ENCODE results near the gene DNAH1.
"Not testable (repeated sequence)": the region's sequence is repeated elsewhere in the genome, so short reads cannot be mapped to it uniquely, and the experiment has no call there.

Gene DNAH1

GRCh38 chr3:52330194-52330805 lies 14.2 kb downstream of the DNAH1 start:
- Histone ChIP-seq H3K56ac (ENCODE audit: low read length) (no peak overlapping the region), H3K36me3 (ENCODE audit: control insufficient read depth, insufficient read depth, low read length) (no peaks in the 10 kb centered on the region), H2BK5ac (ENCODE audit: low read length) (no peak overlapping the region), H3K4me3 (ENCODE audit: low read length) (no peak overlapping the region), H3K4me1 (ENCODE audit: control insufficient read depth, low read depth, low read length) (no peaks in the 10 kb centered on the region), H3K4me2 (ENCODE audit: low read length) (no peak overlapping the region), H2BK120ac (ENCODE audit: low read depth, low read length) (no peak overlapping the region), H3K23ac (ENCODE audit: low read length) (no peak overlapping the region), H3K27me3 (ENCODE audit: insufficient read depth, low read length, poor library complexity) (no peaks in the 10 kb centered on the region), H4K8ac (ENCODE audit: low read depth, low read length) (no peak overlapping the region), H3K27ac (ENCODE audit: low read depth, low read length) (no peak overlapping the region), H3K9ac (ENCODE audit: low read length) (no peak overlapping the region), H3K18ac (ENCODE audit: low read length) (no peak overlapping the region), H3K4ac (ENCODE audit: low read depth, low read length) (no peak overlapping the region), H3K79me2 (ENCODE audit: control insufficient read depth, insufficient read depth, low read length) (no peaks in the 10 kb centered on the region), H2BK15ac (replicated peaks; ENCODE audit: low read depth) (no peak overlapping the region), H3K79me1 (ENCODE audit: low read length) (no peaks in the 10 kb centered on the region), H2AK5ac (ENCODE audit: low read length) (no peak overlapping the region), H4K5ac (ENCODE audit: low read length) (no peak overlapping the region)
- DNase-seq, result no peak
- no CpG with 5 or more reads among the region's 9 CpGs for WGBS (ENCODE audit: extremely low coverage, insufficient coverage, low lambda C conversion rate)

DNA sequence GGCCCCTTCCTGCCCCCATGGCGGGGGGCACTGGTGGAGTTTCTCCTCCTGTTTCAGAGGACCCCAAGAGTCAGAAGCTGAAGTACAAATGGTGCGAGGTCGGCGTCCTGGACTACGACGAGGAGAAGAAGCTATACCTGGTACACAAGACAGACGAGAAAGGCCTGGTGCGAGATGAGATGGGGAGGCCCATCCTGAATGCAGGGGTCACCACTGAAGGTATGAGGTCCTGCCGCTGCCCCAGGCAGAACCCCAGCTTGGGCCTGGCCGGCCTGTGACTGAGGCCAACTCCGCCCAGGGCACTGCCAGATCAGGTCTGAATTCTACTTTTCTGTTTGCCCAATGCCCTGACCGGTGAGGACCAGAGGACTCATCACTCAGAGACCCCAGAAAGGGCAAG lies 15.0 kb downstream of the DNAH1 start:
- Histone ChIP-seq H3K36me3 (ENCODE audit: control insufficient read depth, insufficient read depth, low read length) (no peaks in the 10 kb centered on the region), H3K27me3 (ENCODE audit: insufficient read depth, low read length, poor library complexity) (no peaks in the 10 kb centered on the region), H4K5ac (ENCODE audit: low read length) (no peak overlapping the region), H2AK5ac (ENCODE audit: low read length) (no peak overlapping the region), H3K56ac (ENCODE audit: low read length) (no peak overlapping the region), H3K18ac (ENCODE audit: low read length) (no peak overlapping the region), H3K4me1 (ENCODE audit: control insufficient read depth, low read depth, low read length) (no peaks in the 10 kb centered on the region), H2BK15ac (replicated peaks; ENCODE audit: low read depth) (no peak overlapping the region), H3K4ac (ENCODE audit: low read depth, low read length) (no peak overlapping the region), H3K79me1 (ENCODE audit: low read length) (no peaks in the 10 kb centered on the region), H2BK5ac (ENCODE audit: low read length) (no peak overlapping the region), H3K4me3 (ENCODE audit: low read length) (no peak overlapping the region), H4K8ac (ENCODE audit: low read depth, low read length) (no peak overlapping the region), H3K27ac (ENCODE audit: low read depth, low read length) (no peak overlapping the region), H2BK120ac (ENCODE audit: low read depth, low read length) (no peak overlapping the region), H3K4me2 (ENCODE audit: low read length) (no peak overlapping the region), H3K9ac (ENCODE audit: low read length) (no peak overlapping the region), H3K79me2 (ENCODE audit: control insufficient read depth, insufficient read depth, low read length) (no peaks in the 10 kb centered on the region), H3K23ac (ENCODE audit: low read length) (no peak overlapping the region)
- no CpG with 5 or more reads among the region's 12 CpGs for WGBS (ENCODE audit: extremely low coverage, insufficient coverage, low lambda C conversion rate)
- DNase-seq, result no peak

GRCh38 chr3:52331906-52332305 lies 15.8 kb downstream of the DNAH1 start:
- no peak overlapping the region for H3K9ac ChIP-seq (ENCODE audit: low read length)

GRCh38 chr3:52333869-52334557 lies 17.9 kb downstream of the DNAH1 start:
- Histone ChIP-seq H3K9ac (ENCODE audit: low read length) (no peak overlapping the region), H2BK5ac (ENCODE audit: low read length) (no peak overlapping the region), H3K18ac (ENCODE audit: low read length) (no peak overlapping the region), H3K4ac (ENCODE audit: low read depth, low read length) (no peak overlapping the region), H2AK5ac (ENCODE audit: low read length) (no peak overlapping the region), H3K56ac (ENCODE audit: low read length) (no peak overlapping the region), H3K4me1 (ENCODE audit: control insufficient read depth, low read depth, low read length) (no peaks in the 10 kb centered on the region), H4K5ac (ENCODE audit: low read length) (no peak overlapping the region), H3K79me2 (ENCODE audit: control insufficient read depth, insufficient read depth, low read length) (no peaks in the 10 kb centered on the region), H3K36me3 (ENCODE audit: control insufficient read depth, insufficient read depth, low read length) (no peaks in the 10 kb centered on the region), H3K4me3 (ENCODE audit: low read length) (no peak overlapping the region), H3K79me1 (ENCODE audit: low read length) (no peaks in the 10 kb centered on the region), H4K8ac (ENCODE audit: low read depth, low read length) (no peak overlapping the region), H2BK120ac (ENCODE audit: low read depth, low read length) (no peak overlapping the region), H3K4me2 (ENCODE audit: low read length) (no peak overlapping the region), H3K23ac (ENCODE audit: low read length) (no peak overlapping the region), H2BK15ac (replicated peaks; ENCODE audit: low read depth) (no peak overlapping the region), H3K27me3 (ENCODE audit: insufficient read depth, low read length, poor library complexity) (no peaks in the 10 kb centered on the region), H3K27ac (ENCODE audit: low read depth, low read length) (no peak overlapping the region)
- DNase-seq, result no peak
- WGBS (ENCODE audit: extremely low coverage, insufficient coverage, low lambda C conversion rate), result no CpG with 5 or more reads among the region's 4 CpGs

More at GRCh38 chr3:52331906-52332305, 15.8 kb downstream of the DNAH1 start:
- H4K8ac ChIP-seq (ENCODE audit: low read depth, low read length), result no peak overlapping the region
- WGBS (ENCODE audit: extremely low coverage, insufficient coverage, low lambda C conversion rate), result no CpG with 5 or more reads among the region's 15 CpGs
- H3K79me2 ChIP-seq (ENCODE audit: control insufficient read depth, insufficient read depth, low read length), result no peaks in the 10 kb centered on the region
- no peaks in the 10 kb centered on the region for H3K36me3 ChIP-seq (ENCODE audit: control insufficient read depth, insufficient read depth, low read length)
- H2AK5ac ChIP-seq (ENCODE audit: low read length), result no peak overlapping the region
- H3K79me1 ChIP-seq (ENCODE audit: low read length), result no peaks in the 10 kb centered on the region
- H3K56ac ChIP-seq (ENCODE audit: low read length), result no peak overlapping the region
- H3K4ac ChIP-seq (ENCODE audit: low read depth, low read length), result no peak overlapping the region
- H3K27me3 ChIP-seq (ENCODE audit: insufficient read depth, low read length, poor library complexity), result no peaks in the 10 kb centered on the region
- no peak overlapping the region for H4K5ac ChIP-seq (ENCODE audit: low read length)
- DNase-seq, result no peak
- H2BK15ac ChIP-seq (replicated peaks; ENCODE audit: low read depth), result no peak overlapping the region
- H2BK120ac ChIP-seq (ENCODE audit: low read depth, low read length), result no peak overlapping the region
- H3K27ac ChIP-seq (ENCODE audit: low read depth, low read length), result no peak overlapping the region
- no peak overlapping the region for H2BK5ac ChIP-seq (ENCODE audit: low read length)
- no peak overlapping the region for H3K4me2 ChIP-seq (ENCODE audit: low read length)
- H3K4me1 ChIP-seq (ENCODE audit: control insufficient read depth, low read depth, low read length), result no peaks in the 10 kb centered on the region
- H3K23ac ChIP-seq (ENCODE audit: low read length), result no peak overlapping the region
- no peak overlapping the region for H3K4me3 ChIP-seq (ENCODE audit: low read length)
- no peak overlapping the region for H3K18ac ChIP-seq (ENCODE audit: low read length)

GRCh38 chr3:52338131-52338530 lies 22.0 kb downstream of the DNAH1 start:
- H3K36me3 ChIP-seq (ENCODE audit: control insufficient read depth, insufficient read depth, low read length); H3K27ac ChIP-seq (ENCODE audit: low read depth, low read length); H3K23ac ChIP-seq (ENCODE audit: low read length); H4K5ac ChIP-seq (ENCODE audit: low read length); H3K56ac ChIP-seq (ENCODE audit: low read length); H3K4me3 ChIP-seq (ENCODE audit: low read length); DNase-seq; H3K4ac ChIP-seq (ENCODE audit: low read depth, low read length); H4K8ac ChIP-seq (ENCODE audit: low read depth, low read length); H2BK5ac ChIP-seq (ENCODE audit: low read length); H2BK15ac ChIP-seq (replicated peaks; ENCODE audit: low read depth); H3K79me1 ChIP-seq (ENCODE audit: low read length); H2AK5ac ChIP-seq (ENCODE audit: low read length); H3K18ac ChIP-seq (ENCODE audit: low read length); H3K27me3 ChIP-seq (ENCODE audit: insufficient read depth, low read length, poor library complexity); H3K9ac ChIP-seq (ENCODE audit: low read length); H2BK120ac ChIP-seq (ENCODE audit: low read depth, low read length); H3K4me2 ChIP-seq (ENCODE audit: low read length); H3K79me2 ChIP-seq (ENCODE audit: control insufficient read depth, insufficient read depth, low read length); H3K4me1 ChIP-seq (ENCODE audit: control insufficient read depth, low read depth, low read length): not testable (repeated sequence)
- WGBS (ENCODE audit: extremely low coverage, insufficient coverage, low lambda C conversion rate), result 94% methylated on average over 1 of the region's 8 CpGs

GRCh38 chr3:52339612-52340011 lies 23.5 kb downstream of the DNAH1 start:
- H3K4me2 ChIP-seq (ENCODE audit: low read length), result no peak overlapping the region
- H4K5ac ChIP-seq (ENCODE audit: low read length), result no peak overlapping the region
- peak; percentile 86 for DNase-seq
- H3K9ac ChIP-seq (ENCODE audit: low read length), result no peak overlapping the region
- H3K79me2 ChIP-seq (ENCODE audit: control insufficient read depth, insufficient read depth, low read length), result no peaks in the 10 kb centered on the region
- no peak overlapping the region for H3K23ac ChIP-seq (ENCODE audit: low read length)
- no peak overlapping the region for H3K4ac ChIP-seq (ENCODE audit: low read depth, low read length)
- H3K4me1 ChIP-seq (ENCODE audit: control insufficient read depth, low read depth, low read length), result no peaks in the 10 kb centered on the region
- no peaks in the 10 kb centered on the region for H3K27me3 ChIP-seq (ENCODE audit: insufficient read depth, low read length, poor library complexity)
- no peak overlapping the region for H2BK5ac ChIP-seq (ENCODE audit: low read length)
- no peak overlapping the region for H4K8ac ChIP-seq (ENCODE audit: low read depth, low read length)
- no peak overlapping the region for H2AK5ac ChIP-seq (ENCODE audit: low read length)
- no CpG with 5 or more reads among the region's 3 CpGs for WGBS (ENCODE audit: extremely low coverage, insufficient coverage, low lambda C conversion rate)
- H3K56ac ChIP-seq (ENCODE audit: low read length), result no peak overlapping the region
- no peak overlapping the region for H2BK15ac ChIP-seq (replicated peaks; ENCODE audit: low read depth)
- H3K4me3 ChIP-seq (ENCODE audit: low read length), result no peak overlapping the region
- H3K18ac ChIP-seq (ENCODE audit: low read length), result no peak overlapping the region
- H3K27ac ChIP-seq (ENCODE audit: low read depth, low read length), result no peak overlapping the region
- no peaks in the 10 kb centered on the region for H3K79me1 ChIP-seq (ENCODE audit: low read length)
- H2BK120ac ChIP-seq (ENCODE audit: low read depth, low read length), result no peak overlapping the region
- H3K36me3 ChIP-seq (ENCODE audit: control insufficient read depth, insufficient read depth, low read length), result no peaks in the 10 kb centered on the region
